NK-92 (cell line): ENCODE results near the gene GGT7.
"Not testable (repeated sequence)": the region's sequence is repeated elsewhere in the genome, so short reads cannot be mapped to it uniquely, and the experiment has no call there.

Experiments used
- DNase-seq: peaks from one replicate; lab custom pipeline; 2025; ENCODE audit not compliant: unreplicated experiment; lab: John Stamatoyannopoulos, UW

GGT7 gene, protein sequence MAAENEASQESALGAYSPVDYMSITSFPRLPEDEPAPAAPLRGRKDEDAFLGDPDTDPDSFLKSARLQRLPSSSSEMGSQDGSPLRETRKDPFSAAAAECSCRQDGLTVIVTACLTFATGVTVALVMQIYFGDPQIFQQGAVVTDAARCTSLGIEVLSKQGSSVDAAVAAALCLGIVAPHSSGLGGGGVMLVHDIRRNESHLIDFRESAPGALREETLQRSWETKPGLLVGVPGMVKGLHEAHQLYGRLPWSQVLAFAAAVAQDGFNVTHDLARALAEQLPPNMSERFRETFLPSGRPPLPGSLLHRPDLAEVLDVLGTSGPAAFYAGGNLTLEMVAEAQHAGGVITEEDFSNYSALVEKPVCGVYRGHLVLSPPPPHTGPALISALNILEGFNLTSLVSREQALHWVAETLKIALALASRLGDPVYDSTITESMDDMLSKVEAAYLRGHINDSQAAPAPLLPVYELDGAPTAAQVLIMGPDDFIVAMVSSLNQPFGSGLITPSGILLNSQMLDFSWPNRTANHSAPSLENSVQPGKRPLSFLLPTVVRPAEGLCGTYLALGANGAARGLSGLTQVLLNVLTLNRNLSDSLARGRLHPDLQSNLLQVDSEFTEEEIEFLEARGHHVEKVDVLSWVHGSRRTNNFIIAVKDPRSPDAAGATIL

DNA sequence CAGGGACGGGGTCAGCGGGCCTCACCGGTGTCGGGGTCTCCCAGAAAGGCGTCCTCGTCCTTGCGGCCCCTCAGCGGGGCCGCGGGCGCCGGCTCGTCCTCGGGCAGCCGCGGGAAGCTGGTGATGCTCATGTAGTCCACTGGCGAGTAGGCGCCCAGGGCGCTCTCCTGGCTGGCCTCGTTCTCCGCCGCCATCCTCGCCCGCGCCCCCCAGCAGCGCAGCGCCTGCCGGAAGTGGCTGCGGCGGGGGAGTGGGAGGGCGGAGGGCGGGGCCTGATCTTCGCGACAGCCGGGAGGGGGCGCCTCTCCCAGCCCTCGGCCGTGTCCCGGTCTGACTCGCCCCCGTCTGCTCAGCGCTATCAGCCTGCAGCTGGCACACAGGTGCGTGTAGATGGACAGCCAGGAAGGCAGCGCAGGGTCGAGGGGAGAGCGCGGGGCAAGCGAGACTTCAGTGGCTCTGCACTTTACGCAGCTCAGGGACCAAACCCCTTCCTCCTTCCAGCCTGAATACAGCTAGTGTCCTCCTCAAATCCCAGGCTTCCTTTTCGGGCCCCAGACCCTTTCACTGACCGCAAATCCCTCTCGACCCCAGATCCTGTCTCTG is at the start of gene GGT7:
TSS of gene GGT7 (minus strand) at position 235 of the 603 bp plus-strand sequence. CDS start at position 194, 41 bp downstream.
- no peak for DNase-seq

DNA sequence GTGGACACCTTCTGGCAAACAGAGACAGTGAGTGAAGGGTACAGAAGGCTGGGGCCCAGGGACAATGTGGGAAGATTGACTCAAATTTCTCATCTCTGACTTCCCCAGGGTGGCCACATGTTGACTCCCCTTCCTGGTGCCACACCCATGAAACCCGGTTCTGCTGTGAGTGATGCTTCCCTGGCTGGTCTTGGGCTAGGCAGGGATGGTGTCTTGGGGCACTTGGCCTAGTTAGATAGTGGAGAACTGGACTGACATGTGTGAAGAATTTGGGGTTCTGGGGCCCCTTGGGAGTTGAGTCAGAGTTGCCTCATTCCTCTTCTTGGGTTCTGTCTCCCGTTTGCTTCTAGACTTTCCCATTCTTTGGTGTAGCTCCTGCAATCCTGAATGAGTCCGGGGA is 48.8 kb upstream of the GGT7 start:
- DNase-seq = no peak

DNA sequence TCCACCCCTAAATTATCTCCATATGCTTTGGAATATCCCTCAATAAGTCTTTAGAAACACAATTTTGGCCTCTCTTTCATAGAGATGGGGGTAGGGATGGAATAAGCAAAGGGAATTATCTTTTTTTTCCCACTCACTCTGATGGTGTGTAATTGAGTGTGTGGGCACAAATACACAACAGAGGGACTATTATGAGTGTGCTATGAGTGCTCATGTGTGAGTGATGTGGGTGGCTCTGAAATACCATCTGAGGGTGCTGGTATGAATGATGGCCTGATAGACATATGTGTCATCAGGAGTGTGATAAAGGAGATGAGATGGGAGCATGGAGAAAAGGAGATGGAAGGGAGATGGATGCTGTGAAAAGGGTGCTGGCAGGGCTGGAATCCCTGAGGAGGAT is 47.4 kb upstream of the GGT7 start:
- DNase-seq = no peak

DNA sequence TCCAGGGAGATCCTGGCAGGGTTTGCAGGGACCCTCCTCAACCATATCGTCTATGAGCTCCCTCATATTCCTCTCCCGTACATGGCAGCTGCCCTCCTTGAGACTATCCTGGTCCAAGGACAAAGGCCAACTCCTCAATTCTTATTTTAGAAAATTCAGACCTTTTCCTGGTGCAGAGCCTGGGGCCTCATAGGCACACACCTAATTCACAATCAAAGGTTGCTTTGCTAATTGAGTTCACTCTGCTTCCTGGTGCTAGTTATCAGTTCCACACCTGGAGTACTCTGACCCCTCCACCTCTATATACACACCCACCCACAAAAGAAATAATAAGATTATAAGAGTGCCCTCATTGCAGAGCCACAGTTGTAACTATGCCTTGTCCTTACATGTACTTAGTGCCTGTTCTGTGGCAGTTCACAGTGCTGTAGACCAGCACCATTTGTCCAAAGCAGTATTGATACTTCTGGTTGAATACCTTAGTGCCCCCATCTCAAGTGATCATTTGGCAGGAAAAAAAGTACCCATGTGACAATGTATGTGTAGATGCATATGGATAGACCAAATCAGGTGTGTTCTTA is 44.2 kb upstream of the GGT7 start:
- DNase-seq = no peak

- DNase-seq = no peak
Measured at GRCh38 chr20:34915749-34916455, 43.2 kb upstream of the GGT7 start.

GRCh38 chr20:34915131-34915530 is 42.5 kb upstream of the GGT7 start:
- no peak for DNase-seq

GRCh38 chr20:34907616-34908469 is 35.2 kb upstream of the GGT7 start:
- DNase-seq = no peak

GRCh38 chr20:34904202-34904621 is 31.6 kb upstream of the GGT7 start:
- DNase-seq = no peak

GRCh38 chr20:34898731-34899130 is 26.1 kb upstream of the GGT7 start:
- DNase-seq = not testable (repeated sequence)

GRCh38 chr20:34898129-34898528 is 25.5 kb upstream of the GGT7 start:
- not testable (repeated sequence) for DNase-seq

GRCh38 chr20:34896086-34896621 is 23.5 kb upstream of the GGT7 start:
- no peak for DNase-seq

- no peak for DNase-seq
Measured at GRCh38 chr20:34895465-34895864, 22.8 kb upstream of the GGT7 start.

GRCh38 chr20:34894723-34895122 is 22.1 kb upstream of the GGT7 start:
- no peak for DNase-seq

DNA sequence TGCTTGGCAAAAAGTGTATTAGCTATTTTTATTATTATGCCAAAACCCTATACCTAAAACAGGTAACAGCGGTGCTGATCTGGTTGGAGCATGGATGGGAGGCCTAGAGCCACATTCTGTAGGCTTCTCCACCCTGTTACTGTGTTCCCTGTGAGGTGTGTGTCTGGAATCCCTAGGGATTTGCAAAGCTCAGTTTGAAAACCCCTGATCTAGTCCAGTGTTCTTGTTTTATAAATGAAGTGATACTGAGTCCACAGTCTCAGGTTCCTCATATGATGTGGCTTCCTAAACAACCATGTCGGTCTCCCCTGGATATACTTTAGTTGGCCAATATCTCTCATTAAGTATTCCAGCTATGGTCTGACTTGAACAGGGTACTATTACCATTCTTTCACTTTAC is 20.0 kb upstream of the GGT7 start:
- DNase-seq = no peak

DNA sequence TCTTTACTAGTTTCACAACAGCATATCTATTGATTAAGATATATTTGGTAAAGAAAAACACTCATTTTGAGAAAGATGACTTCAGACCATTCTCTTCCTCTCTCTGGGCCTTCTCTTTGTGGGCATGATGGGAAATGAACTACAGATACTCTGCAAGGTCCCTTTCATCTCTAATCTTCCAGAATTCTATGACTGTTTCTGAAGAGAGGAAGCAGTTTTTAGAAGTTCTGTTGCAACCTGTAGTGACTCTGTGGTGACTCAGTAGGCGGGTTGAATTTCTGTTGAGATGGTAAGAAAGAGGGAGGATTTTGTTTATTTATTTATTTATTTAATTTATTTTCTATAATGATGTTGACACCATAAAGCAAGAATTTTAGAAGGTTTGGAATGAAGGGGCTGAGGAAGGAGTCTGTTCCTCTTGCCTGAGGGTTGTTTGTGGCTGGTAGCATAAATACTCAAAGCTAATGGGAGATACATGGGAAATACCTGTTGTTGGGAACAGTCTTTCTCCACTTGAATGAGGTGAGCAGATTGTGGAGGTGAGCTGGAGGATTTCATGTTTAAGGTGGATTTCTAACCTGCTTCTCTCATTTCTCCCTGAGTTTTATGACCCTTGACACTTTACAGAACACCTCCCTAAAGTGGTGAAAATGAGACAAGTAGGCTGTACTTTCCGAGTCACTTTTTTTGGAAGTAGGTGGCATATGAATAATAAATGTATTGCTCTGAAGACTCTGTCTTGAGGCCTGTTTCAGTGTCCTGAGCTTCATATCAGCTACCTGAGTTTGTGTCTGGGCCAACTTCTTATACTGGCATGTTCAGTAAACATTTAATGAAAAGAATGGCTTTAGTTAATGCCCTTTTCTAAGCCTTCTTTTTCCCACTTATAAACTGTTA is 18.8 kb upstream of the GGT7 start:
- no peak for DNase-seq

DNA sequence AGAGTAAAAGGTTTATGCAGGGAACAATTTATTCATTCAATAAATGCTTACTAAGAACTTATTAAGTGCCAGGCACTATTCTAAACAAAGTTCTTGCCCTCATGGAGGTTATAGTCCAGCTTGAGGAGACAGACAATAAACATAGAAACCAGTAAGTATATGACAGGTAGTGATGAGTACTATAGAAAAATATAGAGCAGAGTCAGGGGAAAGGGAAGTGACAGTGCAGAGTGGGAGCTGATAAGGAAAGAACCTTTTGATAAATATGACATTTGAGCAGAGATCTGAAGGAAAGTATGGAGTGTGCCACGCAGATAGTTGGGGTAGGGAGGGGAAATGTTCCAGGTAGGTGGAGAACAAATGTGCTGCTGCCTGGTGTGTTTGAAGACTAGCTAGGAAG is 15.8 kb upstream of the GGT7 start:
- DNase-seq = no peak

GRCh38 chr20:34887023-34887422 is 14.4 kb upstream of the GGT7 start:
- no peak for DNase-seq

- no peak for DNase-seq
Measured at GRCh38 chr20:34886122-34886521, 13.5 kb upstream of the GGT7 start.

GRCh38 chr20:34884260-34884659 is 11.6 kb upstream of the GGT7 start:
- DNase-seq = no peak
